ENCODE results near the gene SEC14L6.

- TF ChIP-seq EZH2 (IDR thresholded peaks at IDR 0.05) (no peak), POLR2AphosphoS5 (IDR thresholded peaks at IDR 0.05; ENCODE audit: borderline replicate concordance, low read depth, low read length) (no peak), FOXP2 (optimal IDR thresholded peaks at IDR 0.05; ENCODE audit: control extremely low read depth, extremely low read length, insufficient read depth) (no peak)
These were observed 22.7 kb downstream of the SEC14L6 start for GRCh38 chr22:30523646-30524489.
